Nephron (organoid): ENCODE results near the gene TPBGL.

Experiments used
- H3K27ac Mint-ChIP-seq, 3 experiments: 2 replicates each; pipeline ENCODE4 v1.8.0; 2020; ENCODE audit warnings: mixed read lengths in 3 of 3, mild to moderate bottlenecking in 2 of 3, moderate library complexity in 1 of 3
- H3K27me3 Mint-ChIP-seq: 2 replicates; pipeline ENCODE4 v1.8.0; 2021; ENCODE audit warnings: low read depth, mild to moderate bottlenecking, moderate library complexity, mixed read lengths
- H3K36me3 Mint-ChIP-seq: 2 replicates; pipeline ENCODE4 v1.8.0; 2020; ENCODE audit warnings: low read depth, mixed read lengths
- H3K4me1 Mint-ChIP-seq: 2 replicates; pipeline ENCODE4 v1.8.0; 2020; ENCODE audit warnings: mixed read lengths
- H3K4me3 Mint-ChIP-seq, 3 experiments: 2 replicates each; pipeline ENCODE4 v1.8.0; 2020; ENCODE audit warnings: mild to moderate bottlenecking in 3 of 3, mixed read lengths in 3 of 3, moderate library complexity in 2 of 3
- H3K9me3 Mint-ChIP-seq: 2 replicates; pipeline ENCODE4 v1.8.0; 2020; ENCODE audit warnings: mixed read lengths
- CTCF ChIP-seq, 3 experiments: fragments of 200-600 bp; sonication (generic); IDR thresholded peaks; one replicate each; pipeline ENCODE4 v1.5.0; 2021; ENCODE audit warnings: antibody characterized with exemption in 3 of 3; ENCODE audit not compliant: unreplicated experiment in 3 of 3

TPBGL gene

GRCh38 chr11:75230621-75231020, 10.0 kb upstream of the TPBGL start:
- H3K36me3 Mint-ChIP-seq, result no peaks in the 10 kb centered on the region
- TF ChIP-seq CTCF (IDR thresholded peaks at IDR 0.05; ENCODE audit: unreplicated experiment in 3 of 3), result no peak
- no peaks in the 10 kb centered on the region for H3K9me3 Mint-ChIP-seq
- no peak overlapping the region for H3K27ac Mint-ChIP-seq
- H3K27me3 Mint-ChIP-seq, result peaks cover 23% of the 10 kb centered on the region
- no peak overlapping the region for H3K4me3 Mint-ChIP-seq
- H3K4me1 Mint-ChIP-seq, result peaks cover under 1% of the 10 kb centered on the region

GRCh38 chr11:75233754-75234172, 6.8 kb upstream of the TPBGL start:
- H3K9me3 Mint-ChIP-seq, result no peaks in the 10 kb centered on the region

GRCh38 chr11:75236062-75236461, 4.5 kb upstream of the TPBGL start:
- no peak for TF ChIP-seq CTCF (IDR thresholded peaks at IDR 0.05; ENCODE audit: unreplicated experiment in 3 of 3)
- no peak overlapping the region for H3K4me3 Mint-ChIP-seq
- no peaks in the 10 kb centered on the region for H3K9me3 Mint-ChIP-seq
- no peaks in the 10 kb centered on the region for H3K36me3 Mint-ChIP-seq
- H3K27ac Mint-ChIP-seq, result no peak overlapping the region
- peaks cover 6% of the 10 kb centered on the region for H3K4me1 Mint-ChIP-seq
- peaks cover 61% of the 10 kb centered on the region for H3K27me3 Mint-ChIP-seq

More at GRCh38 chr11:75233754-75234172, 6.8 kb upstream of the TPBGL start:
- Mint-ChIP-seq H3K4me3 (no peak overlapping the region), H3K4me1 (peaks cover 6% of the 10 kb centered on the region), H3K36me3 (no peaks in the 10 kb centered on the region), H3K27ac (no peak overlapping the region), H3K27me3 (peaks cover 50% of the 10 kb centered on the region)
- no peak for TF ChIP-seq CTCF (IDR thresholded peaks at IDR 0.05; ENCODE audit: unreplicated experiment in 3 of 3)

GRCh38 chr11:75237050-75237449, 3.5 kb upstream of the TPBGL start:
- Mint-ChIP-seq H3K36me3 (no peaks in the 10 kb centered on the region), H3K4me3 (no peak overlapping the region), H3K4me1 (peaks cover 6% of the 10 kb centered on the region), H3K27me3 (peaks cover 59% of the 10 kb centered on the region), H3K27ac (no peak overlapping the region), H3K9me3 (no peaks in the 10 kb centered on the region)
- TF ChIP-seq CTCF (IDR thresholded peaks at IDR 0.05; ENCODE audit: unreplicated experiment in 3 of 3), result no peak

- peak overlapping the region; percentile 36 to 80 (median 72) for H3K4me3 Mint-ChIP-seq
- no peaks in the 10 kb centered on the region for H3K9me3 Mint-ChIP-seq
- H3K4me1 Mint-ChIP-seq, result peaks cover 6% of the 10 kb centered on the region
- no peaks in the 10 kb centered on the region for H3K36me3 Mint-ChIP-seq
- H3K27me3 Mint-ChIP-seq, result peaks cover 75% of the 10 kb centered on the region
- no peak for TF ChIP-seq CTCF (IDR thresholded peaks at IDR 0.05; ENCODE audit: unreplicated experiment in 3 of 3)
- H3K27ac Mint-ChIP-seq, result no peak overlapping the region
Measured at GRCh38 chr11:75238595-75239440, 1.8 kb upstream of the TPBGL start.
